ENCODE measurements around the gene SHANK2. TPM values are rescaled to one million over a fixed set of nuclear protein-coding genes. Genes with fewer than 3 reads are reported as not detected.
"Not testable (repeated sequence)": the region's sequence is repeated elsewhere in the genome, so short reads cannot be mapped to it uniquely, and the experiment has no call there.

SHANK2 gene
- total RNA-seq, 4 donors from 2014 or later: 26.2 to 95.5 (median 45.1) TPM

DNA sequence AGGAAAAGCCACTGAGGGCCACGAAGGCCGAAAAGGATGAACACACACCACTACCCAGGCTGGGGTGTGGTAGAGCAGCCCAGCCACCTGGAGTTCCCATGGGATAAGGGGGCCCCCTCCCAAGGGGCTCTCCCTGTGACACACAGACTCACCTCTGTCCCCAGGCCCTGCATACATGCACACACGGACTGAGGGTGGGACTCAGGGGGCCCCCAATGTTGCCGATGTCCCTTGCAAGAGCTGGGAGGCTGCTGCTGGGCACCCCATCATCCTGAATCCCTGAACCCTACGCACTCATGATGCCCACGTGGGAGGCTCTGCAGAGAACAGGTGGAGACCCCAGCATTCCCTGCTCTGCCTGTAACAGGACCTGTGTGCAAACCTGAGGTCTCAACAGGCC, 14.5 kb downstream of the SHANK2 start:
- TF ChIP-seq, protein P1, sequence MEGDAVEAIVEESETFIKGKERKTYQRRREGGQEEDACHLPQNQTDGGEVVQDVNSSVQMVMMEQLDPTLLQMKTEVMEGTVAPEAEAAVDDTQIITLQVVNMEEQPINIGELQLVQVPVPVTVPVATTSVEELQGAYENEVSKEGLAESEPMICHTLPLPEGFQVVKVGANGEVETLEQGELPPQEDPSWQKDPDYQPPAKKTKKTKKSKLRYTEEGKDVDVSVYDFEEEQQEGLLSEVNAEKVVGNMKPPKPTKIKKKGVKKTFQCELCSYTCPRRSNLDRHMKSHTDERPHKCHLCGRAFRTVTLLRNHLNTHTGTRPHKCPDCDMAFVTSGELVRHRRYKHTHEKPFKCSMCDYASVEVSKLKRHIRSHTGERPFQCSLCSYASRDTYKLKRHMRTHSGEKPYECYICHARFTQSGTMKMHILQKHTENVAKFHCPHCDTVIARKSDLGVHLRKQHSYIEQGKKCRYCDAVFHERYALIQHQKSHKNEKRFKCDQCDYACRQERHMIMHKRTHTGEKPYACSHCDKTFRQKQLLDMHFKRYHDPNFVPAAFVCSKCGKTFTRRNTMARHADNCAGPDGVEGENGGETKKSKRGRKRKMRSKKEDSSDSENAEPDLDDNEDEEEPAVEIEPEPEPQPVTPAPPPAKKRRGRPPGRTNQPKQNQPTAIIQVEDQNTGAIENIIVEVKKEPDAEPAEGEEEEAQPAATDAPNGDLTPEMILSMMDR (IDR thresholded peaks at IDR 0.05): no peak
- TF ChIP-seq POLR2AphosphoS5 (IDR thresholded peaks at IDR 0.05) (no peak), POLR2A (IDR thresholded peaks at IDR 0.05) (no peak), EP300 (IDR thresholded peaks at IDR 0.05; ENCODE audit: low read depth) (no peak)
- Histone ChIP-seq H3K36me3 (no peaks in the 10 kb centered on the region), H3K9me3 (no peaks in the 10 kb centered on the region), H3K27me3 (no peaks in the 10 kb centered on the region), H3K4me1 (no peaks in the 10 kb centered on the region), H3K27ac (no peak overlapping the region), H3K4me3 (no peak overlapping the region)
- WGBS, 2 donors (ENCODE audit: low coverage in 1 of 2): 80% methylated on average over 6 of the region's 6 CpGs; no CpG with 5 or more reads in 1 of the 2 donors
- DNase-seq: no peak
- in situ Hi-C loops (cut with MboI; ENCODE audit: low pct_ligation_motif_present in 1 of 4, low pct_unique_long_range_greater_than_20kb in 1 of 4, low sequenced_read_pairs in 3 of 4) (no loop called here), intact Hi-C loops (cut with DNase I; ENCODE audit: low total_unique reads) (no loop called here)

DNA sequence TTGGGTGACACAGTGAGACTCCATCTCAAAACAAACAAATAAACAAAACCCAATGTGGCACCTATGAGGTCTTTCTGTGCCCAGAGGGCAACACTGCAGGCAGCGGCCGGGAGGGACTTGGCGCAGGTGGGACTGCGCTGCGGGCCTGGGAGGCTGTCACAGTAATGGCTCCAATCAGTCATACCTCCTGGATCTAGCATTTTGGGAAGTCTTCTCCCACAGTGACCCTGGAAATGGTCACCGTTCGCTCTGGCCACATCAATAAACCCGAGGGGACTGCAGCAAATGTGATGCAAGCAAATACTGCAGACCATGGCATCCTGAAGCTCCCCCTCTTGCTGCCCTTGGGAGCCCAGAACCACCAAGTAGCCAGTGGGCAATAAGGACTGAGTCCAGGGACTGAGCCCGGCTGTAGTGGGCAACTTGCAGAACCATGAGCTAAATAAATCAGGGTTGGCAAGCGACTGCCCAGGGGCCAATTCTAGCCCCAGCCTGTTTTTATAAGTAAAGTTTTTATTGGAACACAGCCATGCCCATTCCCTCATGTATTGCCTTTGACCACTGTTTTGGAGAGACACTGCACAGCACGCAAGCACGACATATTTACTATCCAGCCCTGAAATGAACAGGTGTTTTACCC, 15.4 kb downstream of the SHANK2 start:
- Histone ChIP-seq H3K4me1 (no peaks in the 10 kb centered on the region), H3K4me3 (no peak overlapping the region), H3K36me3 (no peaks in the 10 kb centered on the region), H3K27me3 (no peaks in the 10 kb centered on the region), H3K27ac (no peak overlapping the region), H3K9me3 (no peaks in the 10 kb centered on the region)
- DNase-seq: no peak
- intact Hi-C loops (cut with DNase I; ENCODE audit: low total_unique reads) (no loop called here), in situ Hi-C loops (cut with MboI; ENCODE audit: low pct_ligation_motif_present in 1 of 4, low pct_unique_long_range_greater_than_20kb in 1 of 4, low sequenced_read_pairs in 3 of 4) (no loop called here)
- TF ChIP-seq, protein P1 (IDR thresholded peaks at IDR 0.05): no peak
- TF ChIP-seq POLR2AphosphoS5 (IDR thresholded peaks at IDR 0.05) (no peak), POLR2A (IDR thresholded peaks at IDR 0.05) (no peak), EP300 (IDR thresholded peaks at IDR 0.05; ENCODE audit: low read depth) (no peak)
- 67 to 81% methylated on average over 3 to 12 of the region's 12 CpGs for WGBS, 2 donors (ENCODE audit: low coverage in 1 of 2)

DNA sequence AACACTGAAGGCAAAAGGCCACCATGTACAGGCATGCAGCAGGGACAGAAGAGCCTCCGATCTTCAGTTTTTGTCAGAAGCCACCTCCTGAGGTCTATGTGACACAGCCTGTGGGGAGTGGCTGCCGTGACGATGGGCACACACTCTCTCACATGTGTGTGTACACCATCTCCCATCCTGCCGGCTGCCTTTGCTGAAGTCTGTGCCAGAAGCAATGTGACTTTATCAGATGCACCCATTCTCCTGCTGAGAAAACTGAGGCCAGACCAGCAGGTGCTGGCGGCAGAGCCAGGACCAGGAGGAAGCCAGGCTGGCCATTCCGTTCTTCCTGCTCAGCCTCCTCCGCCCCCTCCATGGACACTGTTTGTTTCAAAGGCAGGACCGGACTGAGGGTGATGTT, 16.7 kb downstream of the SHANK2 start:
- no peaks in the 10 kb centered on the region for H3K36me3 ChIP-seq
- no peak for TF ChIP-seq POLR2A (IDR thresholded peaks at IDR 0.05)
- TF ChIP-seq EP300 (IDR thresholded peaks at IDR 0.05; ENCODE audit: low read depth): no peak
- no peak for TF ChIP-seq POLR2AphosphoS5 (IDR thresholded peaks at IDR 0.05)
- TF ChIP-seq, protein P1 (IDR thresholded peaks at IDR 0.05): no peak
- no peaks in the 10 kb centered on the region for H3K9me3 ChIP-seq
- DNase-seq: no peak
- intact Hi-C loops (cut with DNase I; ENCODE audit: low total_unique reads) (no loop called here), in situ Hi-C loops (cut with MboI; ENCODE audit: low pct_ligation_motif_present in 1 of 4, low pct_unique_long_range_greater_than_20kb in 1 of 4, low sequenced_read_pairs in 3 of 4) (no loop called here)
- no peaks in the 10 kb centered on the region for H3K4me1 ChIP-seq
- no peak overlapping the region for H3K4me3 ChIP-seq
- H3K27me3 ChIP-seq: no peaks in the 10 kb centered on the region
- no peak overlapping the region for H3K27ac ChIP-seq
- 91 to 93% methylated on average over 5 to 8 of the region's 8 CpGs for WGBS, 2 donors (ENCODE audit: low coverage in 1 of 2)

DNA sequence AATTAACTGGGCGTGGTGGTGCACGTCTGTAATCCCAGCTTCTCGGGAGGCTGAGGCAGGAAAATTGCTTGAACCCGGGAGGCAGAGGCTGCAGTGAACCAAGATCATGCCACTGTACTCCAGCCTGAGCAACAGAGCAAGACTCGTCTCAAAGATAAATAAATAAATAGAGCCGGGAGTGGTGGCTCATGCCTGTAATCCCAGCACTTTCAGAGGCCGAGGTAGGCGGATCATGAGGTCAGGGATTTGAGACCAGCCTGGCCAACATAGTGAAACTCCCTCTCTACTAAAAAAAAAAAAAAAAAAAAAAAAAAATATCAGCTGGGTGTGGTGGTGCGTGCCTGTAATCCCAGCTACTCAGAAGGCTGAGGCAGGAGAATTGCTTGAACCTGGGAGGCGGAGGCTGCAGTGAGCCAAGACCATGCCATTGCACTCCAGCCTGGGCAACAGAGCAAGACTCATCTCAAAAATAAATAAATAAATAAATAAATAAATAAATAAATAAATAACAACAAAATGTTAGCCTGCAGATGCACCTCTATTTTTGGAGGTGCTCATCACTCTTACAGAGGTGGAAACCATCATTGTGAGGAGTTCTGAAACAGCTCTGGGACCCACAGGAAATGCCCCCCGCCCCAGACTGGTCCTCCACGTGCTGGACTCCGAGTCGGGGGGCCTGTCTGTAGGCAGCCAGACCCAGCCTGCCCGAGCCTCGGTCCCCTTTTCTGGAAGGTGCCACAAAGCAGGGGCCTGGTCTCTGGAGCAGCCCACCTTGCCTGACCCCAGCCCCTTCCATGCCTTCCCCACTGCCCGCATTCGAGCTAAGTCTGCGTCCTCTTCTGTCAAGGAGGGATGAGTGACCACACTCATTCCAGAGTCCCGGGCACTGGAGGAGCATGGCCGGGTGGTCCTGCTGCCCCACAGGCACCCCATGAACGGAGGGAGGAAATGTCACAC, 18.2 kb downstream of the SHANK2 start:
- H3K9me3 ChIP-seq; H3K27me3 ChIP-seq; H3K4me3 ChIP-seq; in situ Hi-C loops (cut with MboI; ENCODE audit: low pct_ligation_motif_present in 1 of 4, low pct_unique_long_range_greater_than_20kb in 1 of 4, low sequenced_read_pairs in 3 of 4); H3K4me1 ChIP-seq; H3K27ac ChIP-seq; DNase-seq; H3K36me3 ChIP-seq; intact Hi-C loops (cut with DNase I; ENCODE audit: low total_unique reads): not testable (repeated sequence)
- 81 to 97% methylated on average over 3 to 22 of the region's 22 CpGs for WGBS, 2 donors (ENCODE audit: low coverage in 1 of 2)
